ENCODE results near the gene DBNDD1.

- TF ChIP-seq TAF1 (IDR thresholded peaks at IDR 0.05; ENCODE audit: low read depth, low read length) (no peak), POLR2A (IDR thresholded peaks at IDR 0.05; ENCODE audit: low read depth, low read length) (no peak), POLR2AphosphoS5 (IDR thresholded peaks at IDR 0.05; ENCODE audit: low read depth, low read length) (no peak)
Measured at GRCh38 chr16:90001761-90002503, 17.3 kb downstream of the DBNDD1 start.
